Measurements from ENCODE around the gene LRP1.

LRP1 gene

DNA sequence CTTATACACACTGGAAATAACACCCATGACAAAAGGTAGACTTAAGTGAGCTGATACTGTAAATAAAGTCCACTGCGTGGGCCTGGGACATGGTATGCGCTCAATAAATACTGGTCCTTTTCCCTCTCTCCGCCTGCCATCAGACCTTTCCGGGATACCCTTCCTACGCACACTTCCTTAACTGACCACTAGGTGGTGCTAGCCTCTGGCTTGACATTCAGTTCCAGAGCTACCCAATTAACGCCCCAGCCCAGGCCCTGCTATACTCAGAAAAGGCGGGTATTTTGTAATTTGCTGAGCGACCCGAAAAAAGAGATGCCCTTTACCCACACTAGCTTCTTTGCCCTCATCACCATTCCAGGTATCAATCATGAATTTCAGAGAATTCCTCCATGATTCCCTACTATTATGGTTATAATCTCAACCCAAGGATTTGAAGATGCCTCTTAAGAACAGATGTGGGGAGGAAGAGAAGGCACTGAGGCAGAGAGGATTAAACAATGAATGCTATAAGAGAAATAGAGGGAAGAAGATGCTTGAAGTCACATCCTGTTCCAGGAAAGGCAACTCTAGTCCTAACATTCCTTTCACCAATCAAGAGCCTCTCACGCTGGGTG is 3.9 kb upstream of the LRP1 start:
- peak; percentile 93 for TF ChIP-seq CTCF (IDR thresholded peaks at IDR 0.05; ENCODE audit: low read depth, low read length, missing control alignments)
- no peak for DNase-seq (ENCODE audit: low read depth)
- no peak overlapping the region for H3K4me3 ChIP-seq (ENCODE audit: low read depth, low read length)

- TF ChIP-seq CTCF (IDR thresholded peaks at IDR 0.05; ENCODE audit: low read depth, low read length, missing control alignments), result no peak
- DNase-seq (ENCODE audit: low read depth), result no peak
- H3K4me3 ChIP-seq (ENCODE audit: low read depth, low read length), result no peak overlapping the region
Measured at GRCh38 chr12:57126061-57126460, 2.2 kb upstream of the LRP1 start.

- DNase-seq (ENCODE audit: low read depth), result no peak
- no peak overlapping the region for H3K4me3 ChIP-seq (ENCODE audit: low read depth, low read length)
- no peak for TF ChIP-seq CTCF (IDR thresholded peaks at IDR 0.05; ENCODE audit: low read depth, low read length, missing control alignments)
Measured at GRCh38 chr12:57126561-57126960, 1.7 kb upstream of the LRP1 start.

DNA sequence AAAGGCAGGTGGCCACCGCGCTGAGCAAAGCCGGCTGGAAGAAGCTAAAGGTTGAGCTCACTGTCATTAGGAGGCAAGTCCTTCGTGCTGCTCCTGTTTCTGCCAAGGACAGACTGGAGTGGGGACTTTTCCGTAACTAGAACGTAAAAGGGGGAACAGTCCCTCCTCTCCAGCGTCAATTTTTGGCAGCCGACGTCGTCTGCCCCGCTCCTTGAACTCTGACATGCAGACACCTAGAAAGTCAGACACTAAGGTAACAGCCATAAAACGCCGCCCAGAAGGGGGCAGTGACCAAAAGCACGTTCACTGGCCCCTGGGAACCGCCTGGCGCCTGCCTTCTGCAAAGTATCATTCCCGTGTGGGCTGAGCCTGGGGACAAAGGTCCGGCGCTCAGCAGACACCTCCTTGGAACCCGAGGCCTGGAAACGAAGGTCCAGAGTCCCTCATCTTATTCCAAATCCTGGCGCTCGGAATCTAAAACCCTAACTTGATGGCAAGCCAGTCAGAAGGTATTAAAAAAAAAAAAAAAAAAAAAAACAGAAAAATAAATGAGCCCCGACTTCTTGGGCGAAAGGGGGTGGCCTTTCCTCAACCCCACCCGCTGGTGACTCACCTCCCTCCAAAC is 1.1 kb upstream of the LRP1 start:
- peak overlapping the region; percentile 56; the same call in 1 of the 2 replicates for H3K4me3 ChIP-seq (ENCODE audit: low read depth, low read length)
- peak; percentile 25 for TF ChIP-seq CTCF (IDR thresholded peaks at IDR 0.05; ENCODE audit: low read depth, low read length, missing control alignments)
- DNase-seq (ENCODE audit: low read depth), result no peak

- DNase-seq (ENCODE audit: low read depth), result no peak
- no peak overlapping the region for H3K4me3 ChIP-seq (ENCODE audit: low read depth, low read length)
- no peak for TF ChIP-seq CTCF (IDR thresholded peaks at IDR 0.05; ENCODE audit: low read depth, low read length, missing control alignments)
Measured at GRCh38 chr12:57128519-57129247, 400 bp downstream of the LRP1 start.

DNA sequence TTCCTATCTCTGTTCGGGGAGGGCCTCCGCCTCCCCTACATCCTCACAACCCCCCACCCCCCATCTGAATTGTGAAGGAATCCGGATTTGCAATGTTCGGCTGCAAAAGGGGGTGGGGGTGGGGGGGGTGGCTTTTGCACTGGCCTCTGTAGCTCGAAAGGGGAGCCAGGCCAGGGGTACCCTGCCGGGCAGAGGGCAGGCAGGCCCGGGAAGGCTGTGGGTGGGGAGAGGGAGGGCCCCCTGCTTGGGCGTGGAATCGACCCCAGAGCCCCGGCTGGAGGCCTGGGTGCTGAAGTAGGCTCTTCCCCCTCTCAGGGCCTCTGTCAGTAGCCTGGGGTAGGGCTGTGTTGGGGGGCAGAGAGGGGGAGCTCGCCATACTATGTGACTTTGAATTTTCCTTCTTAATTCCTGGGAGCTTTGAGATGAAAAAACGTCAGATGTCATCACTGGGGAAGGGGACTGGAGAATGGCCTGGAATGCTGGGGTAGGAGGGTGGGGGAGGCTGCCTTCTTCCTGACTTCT is 1.1 kb downstream of the LRP1 start:
- no peak overlapping the region for H3K4me3 ChIP-seq (ENCODE audit: low read depth, low read length)

More for the DNA sequence above, 1.1 kb downstream of the LRP1 start:
- DNase-seq (ENCODE audit: low read depth), result no peak
- TF ChIP-seq CTCF (IDR thresholded peaks at IDR 0.05; ENCODE audit: low read depth, low read length, missing control alignments), result no peak
